ENCODE measurements around the gene DDAH1.

DDAH1 gene

GRCh38 chr1:85274969-85275453 lies 189.9 kb downstream of the DDAH1 start:
- DNase-seq (ENCODE audit: low read depth, low spot score) = no peak

- no peak for DNase-seq (ENCODE audit: low read depth, low spot score)
These were observed 191.6 kb downstream of the DDAH1 start for GRCh38 chr1:85273397-85273796.

- no peak for DNase-seq (ENCODE audit: low read depth, low spot score)
These were observed 196.0 kb downstream of the DDAH1 start for GRCh38 chr1:85268801-85269585.
